ENCODE measurements around the gene GPD2.

The GPD2 gene

GRCh38 chr2:156532989-156533388 lies 96.8 kb downstream of the GPD2 start:
- no peak for DNase-seq

GRCh38 chr2:156536534-156536933 lies 100.4 kb downstream of the GPD2 start:
- peak in 1 of 14 donors; percentile 5 for DNase-seq

DNA sequence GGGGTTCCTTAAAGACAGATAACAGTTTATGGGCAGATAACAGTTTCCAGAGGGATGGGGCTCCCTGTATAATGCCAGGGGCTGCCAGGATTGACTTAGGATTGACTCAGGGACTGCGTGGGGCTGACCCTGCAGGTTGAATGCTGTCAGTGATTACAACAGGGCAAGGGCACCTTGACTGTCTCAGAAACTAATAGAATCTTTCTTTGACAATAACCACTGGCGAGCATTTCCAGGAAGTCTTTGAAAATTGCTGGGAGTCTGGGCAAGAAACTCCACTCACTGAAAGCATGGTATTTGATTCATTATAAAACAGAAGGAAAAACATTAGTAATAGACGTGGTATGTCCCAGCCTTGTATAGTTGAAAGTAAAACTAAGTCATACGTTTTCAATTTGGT lies 101.0 kb downstream of the GPD2 start:
- peak in 4 of 14 donors; percentile 5 to 34 (median 10) for DNase-seq

DNA sequence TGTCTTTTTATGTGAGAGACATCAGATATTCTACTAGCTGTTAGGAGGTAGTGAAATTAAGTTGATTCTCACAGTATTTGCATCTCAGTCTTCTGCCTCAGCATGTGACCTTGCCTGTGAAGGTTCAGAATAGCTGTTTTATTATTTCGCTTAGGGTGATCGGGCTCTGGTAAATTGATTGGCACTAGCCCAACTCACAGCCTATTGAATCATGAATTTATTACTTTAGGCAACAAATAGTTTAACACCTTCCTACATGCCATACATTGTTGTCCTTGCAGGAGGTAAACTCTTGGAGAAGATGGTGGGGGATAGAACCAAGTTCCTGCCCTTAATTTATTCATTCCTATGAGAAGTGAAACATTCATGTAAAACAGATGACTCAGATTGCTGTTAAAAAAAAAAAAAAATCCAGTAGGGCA lies 101.9 kb downstream of the GPD2 start:
- no peak for DNase-seq

DNA sequence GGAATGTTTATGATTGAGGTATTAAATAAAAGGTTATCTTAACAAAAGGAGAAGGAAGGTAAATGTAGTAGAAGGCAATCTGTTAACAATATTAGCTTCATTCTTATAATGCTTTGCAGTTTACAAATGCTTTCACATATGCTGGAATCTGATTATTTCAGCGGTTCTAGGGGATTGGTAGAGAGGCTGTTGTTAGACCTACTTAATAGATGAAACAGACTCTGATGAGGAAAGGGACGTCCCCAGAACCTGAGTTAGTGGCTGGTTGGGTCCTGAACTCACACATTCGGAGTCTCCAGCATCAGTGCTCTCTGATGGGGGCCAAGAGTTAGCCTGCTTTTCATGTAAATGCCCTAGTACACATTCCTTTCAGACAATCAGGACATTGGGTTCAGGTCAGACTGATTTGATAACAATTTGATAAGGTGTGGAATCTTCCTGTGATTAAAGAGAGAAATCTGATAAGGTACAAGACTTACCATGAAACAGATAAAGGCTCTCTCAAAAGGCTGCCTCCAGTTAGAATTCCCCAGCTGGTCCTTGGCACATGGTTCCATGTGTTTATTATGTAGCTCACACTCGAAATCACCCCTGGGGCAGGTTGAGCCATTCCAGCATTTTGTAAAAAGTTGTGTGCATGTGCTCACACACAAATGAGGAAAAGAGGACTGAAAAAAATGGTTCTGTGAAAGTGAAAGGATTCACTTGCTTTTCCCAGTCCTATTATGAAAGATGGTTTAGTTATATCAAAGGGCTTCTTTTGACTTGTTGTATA lies 103.1 kb downstream of the GPD2 start:
- DNase-seq, result no peak

DNA sequence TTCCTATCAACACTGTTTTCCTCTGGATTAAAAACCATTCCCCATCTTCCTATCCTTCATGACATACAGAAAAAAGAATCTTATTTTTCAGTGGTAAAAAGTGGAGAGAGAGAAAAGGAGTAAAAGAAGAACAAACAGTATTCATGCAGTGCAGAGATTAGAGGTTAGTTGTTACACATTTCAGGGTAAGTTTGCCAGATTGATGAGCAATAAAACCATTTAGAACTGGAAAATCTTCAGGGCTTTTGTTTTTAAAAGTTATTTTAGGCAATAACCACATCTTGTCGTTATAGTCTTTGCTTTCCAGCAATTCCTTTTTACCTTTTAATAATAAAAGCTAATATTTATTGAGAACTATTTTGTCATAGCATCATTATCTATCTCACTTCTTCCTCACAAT lies 104.5 kb downstream of the GPD2 start:
- no peak for DNase-seq

DNA sequence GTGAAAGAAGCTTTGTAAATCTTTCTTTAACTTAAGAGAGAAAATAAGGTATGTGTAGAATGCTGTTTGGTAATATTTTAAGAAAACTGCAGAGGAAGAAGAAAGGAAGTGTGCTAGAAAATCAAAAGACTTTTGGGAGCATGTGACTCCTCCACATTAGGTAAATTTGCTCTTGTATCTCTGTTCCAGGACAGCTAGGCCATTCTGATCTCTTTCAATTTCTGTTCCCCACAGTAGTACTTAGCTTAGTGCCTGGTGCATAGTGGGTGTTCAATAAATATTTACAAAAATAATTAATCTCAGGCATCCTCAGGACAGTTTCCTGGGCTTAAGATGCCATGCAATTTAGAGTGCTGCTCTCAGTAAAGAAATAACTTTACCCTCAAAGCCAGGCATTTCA lies 105.0 kb downstream of the GPD2 start:
- DNase-seq, result no peak

DNA sequence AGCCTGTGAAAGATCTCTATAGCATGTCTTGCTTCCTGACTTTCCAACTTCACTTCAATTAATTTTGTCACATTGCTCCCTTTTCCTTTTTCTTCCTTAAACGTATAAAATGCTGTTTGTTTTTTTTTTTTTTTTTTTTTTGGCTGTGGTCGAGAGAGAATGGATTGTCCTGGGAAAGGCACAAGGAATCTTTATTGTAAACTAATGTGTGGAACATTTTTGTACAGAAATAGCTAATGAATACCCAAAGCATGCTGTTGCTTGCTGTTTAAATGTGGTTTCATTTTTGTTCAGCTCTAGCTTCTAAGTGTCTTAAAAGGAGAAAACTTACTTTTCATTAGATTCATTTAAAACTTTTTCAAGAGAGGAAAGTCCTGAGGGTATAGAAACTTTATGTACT lies 105.5 kb downstream of the GPD2 start:
- DNase-seq, result no peak

DNA sequence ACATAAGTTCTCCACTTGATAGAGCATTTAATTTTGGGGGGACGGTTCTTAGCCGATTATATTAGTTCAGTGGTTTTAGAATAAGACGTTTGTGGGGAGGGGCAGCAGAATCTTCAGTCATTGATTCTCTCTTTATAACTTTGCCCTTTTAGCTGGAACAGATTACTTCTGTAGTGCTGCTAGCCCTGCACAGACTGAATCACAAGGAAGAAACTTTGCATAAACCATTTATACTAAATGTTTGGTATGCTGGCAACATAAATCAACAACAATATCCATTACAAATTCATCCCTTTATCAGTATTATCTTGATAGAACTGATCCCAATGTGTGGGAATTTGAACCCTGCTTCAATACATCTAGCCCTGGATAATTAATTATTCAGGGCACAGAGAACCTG lies 112.2 kb downstream of the GPD2 start:
- no peak for DNase-seq

DNA sequence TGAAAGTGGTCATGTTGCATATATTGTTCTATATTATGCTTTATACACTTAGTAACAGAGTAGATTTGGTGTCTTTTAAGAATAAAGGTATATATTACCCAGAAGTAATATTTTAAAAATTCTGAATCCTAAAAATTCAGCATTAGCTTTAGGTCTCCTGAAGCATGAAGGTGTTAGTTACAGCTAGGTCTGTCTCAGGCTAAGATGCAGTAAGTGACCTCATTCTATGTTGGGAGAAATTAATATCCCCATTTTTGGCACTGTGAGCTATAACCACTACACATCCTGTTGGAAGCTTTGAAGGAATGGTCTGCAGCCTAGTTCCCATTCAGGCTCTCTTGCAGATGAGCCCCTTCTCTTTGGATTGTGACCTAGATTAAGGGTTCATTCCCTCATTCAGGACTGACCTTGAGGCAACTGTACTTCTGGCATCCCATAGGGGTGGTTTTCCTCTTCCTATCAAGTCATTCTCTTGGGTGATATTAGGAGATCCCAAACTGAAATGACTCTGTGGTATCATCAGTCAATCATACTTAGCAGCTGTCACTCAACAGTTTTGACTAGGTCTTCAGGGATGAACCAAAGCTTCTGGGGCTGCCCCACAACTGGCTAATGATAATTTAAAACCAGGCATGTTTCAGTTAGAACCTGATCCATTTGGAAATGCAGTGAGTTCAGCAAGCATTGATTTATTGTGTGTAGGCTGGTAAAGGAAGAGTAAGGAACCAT lies 117.7 kb downstream of the GPD2 start:
- DNase-seq, result no peak

- DNase-seq, result no peak
Measured at GRCh38 chr2:156561326-156561725, 125.1 kb downstream of the GPD2 start.

- DNase-seq, result no peak
Measured at GRCh38 chr2:156562124-156562523, 125.9 kb downstream of the GPD2 start.

DNA sequence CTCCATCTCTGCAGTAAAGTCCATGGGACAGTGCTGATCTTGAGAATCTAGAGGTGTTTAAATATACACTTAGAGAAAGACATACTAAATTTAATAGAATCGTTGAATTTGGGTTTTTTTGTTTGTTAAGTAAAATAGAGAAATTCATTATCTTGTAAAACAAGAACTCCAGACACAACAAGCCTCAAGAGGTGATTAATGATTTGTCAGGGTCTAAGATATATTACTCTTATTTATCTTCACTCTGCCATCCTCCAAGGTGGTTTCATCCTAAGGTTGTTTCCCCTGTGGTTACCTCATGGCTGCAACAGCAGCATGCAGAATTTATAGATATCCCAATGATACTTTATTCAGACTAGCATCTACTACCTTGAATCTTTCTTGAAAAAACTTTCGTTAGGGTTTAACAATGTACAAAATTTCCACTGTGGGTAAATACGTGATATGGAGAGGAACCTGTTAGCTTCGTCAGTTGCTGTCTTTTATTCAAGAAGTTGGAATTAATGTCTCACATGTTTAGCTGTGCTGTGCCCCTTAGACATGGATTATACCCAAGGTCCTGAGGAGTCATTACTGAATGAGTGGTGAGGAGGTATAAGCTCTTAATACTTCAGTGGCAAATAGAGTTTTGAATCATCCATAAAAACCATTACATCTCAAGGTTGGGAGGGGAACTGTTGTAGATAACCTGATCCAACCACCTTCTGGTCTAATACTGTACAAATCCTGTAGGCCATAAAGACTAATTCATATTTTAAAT lies 128.0 kb downstream of the GPD2 start:
- DNase-seq, result no peak

DNA sequence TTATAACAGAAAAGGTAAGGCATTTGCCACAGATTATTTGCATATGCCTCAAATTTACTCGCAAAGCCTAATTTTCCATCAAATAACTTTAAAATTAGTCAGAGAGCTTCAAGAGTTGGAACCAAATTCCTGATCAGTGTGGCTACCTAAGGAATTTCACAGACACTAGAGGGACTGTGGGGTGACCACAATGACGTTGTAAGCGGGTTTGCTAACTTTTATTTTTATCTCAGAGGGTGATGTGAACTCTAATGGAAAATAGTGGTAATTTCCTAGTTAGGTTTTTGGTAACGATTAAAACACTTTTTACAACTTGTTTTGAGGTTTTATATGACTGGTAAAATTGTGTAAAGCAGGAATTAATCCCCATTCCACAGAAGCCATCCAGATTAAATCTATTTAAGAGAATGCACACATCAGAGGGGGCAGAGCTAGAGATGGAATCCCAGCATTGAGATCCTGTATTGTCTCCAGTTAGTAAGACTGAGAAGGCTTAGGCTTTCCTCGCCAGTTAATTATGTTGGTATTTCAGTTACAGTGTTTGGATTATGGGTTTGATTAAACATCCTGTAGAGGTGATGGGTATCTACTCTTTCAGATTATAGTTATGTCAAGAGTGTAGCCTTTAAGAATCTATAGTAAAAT lies 129.0 kb downstream of the GPD2 start:
- DNase-seq, result no peak

DNA sequence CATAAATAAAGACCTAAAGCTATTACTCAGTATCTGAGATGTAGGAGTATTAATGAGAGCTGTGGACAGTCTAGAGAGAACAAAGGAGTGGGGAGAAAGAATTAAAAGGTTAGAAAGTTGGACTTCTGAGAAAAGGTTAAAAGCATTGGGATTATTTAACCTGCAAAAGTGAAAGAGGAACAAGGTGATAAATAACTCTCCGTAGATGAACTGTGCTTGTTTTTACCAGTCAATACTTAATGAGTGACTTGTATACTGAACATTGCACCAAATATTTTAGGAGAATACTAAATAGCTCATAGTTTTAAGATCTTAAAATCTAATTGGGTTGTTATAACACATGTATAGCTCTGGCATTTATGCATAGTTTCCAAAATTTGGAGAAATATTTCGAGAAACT lies 137.5 kb downstream of the GPD2 start:
- no peak for DNase-seq

- no peak for DNase-seq
Measured at GRCh38 chr2:156574112-156574511, 137.9 kb downstream of the GPD2 start.

DNA sequence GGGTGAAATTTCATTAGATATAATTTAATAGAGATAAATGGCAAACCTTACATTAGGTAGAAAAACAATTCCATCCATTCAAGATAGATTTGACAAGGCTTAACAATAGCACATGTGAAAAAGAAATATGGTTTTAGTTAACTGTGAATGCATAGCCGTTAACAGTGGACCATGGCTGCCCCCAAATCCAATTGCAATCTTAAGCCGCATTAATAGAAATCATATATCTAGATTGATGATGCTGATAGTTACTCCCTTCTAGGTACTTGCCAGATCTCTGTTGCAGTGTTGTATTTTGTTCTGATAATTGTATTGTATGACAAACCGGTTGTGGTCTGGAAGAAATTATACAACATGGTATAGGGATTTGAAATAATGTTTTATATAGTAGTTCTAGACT lies 139.8 kb downstream of the GPD2 start:
- DNase-seq, result no peak

GRCh38 chr2:156580501-156580900 lies 144.3 kb downstream of the GPD2 start:
- no peak for DNase-seq

DNA sequence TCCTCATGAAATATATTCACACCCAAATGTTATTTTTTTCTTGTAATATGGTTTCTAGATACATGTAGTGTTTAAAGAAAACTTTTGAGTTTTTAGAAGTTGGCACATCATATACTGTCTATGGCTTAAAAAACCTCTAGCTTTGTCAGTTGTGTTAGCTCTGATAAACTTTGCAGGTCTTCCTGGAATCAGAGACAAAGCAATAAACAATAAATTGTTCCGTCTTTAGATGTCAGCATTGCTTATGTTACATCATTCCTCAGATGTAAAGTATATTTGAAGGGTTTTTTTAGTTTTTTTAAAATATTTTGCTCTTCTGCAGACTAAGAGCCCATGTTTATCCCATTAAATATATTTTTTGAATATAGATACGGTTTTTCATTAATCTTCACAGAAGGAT lies 145.1 kb downstream of the GPD2 start:
- no peak for DNase-seq

DNA sequence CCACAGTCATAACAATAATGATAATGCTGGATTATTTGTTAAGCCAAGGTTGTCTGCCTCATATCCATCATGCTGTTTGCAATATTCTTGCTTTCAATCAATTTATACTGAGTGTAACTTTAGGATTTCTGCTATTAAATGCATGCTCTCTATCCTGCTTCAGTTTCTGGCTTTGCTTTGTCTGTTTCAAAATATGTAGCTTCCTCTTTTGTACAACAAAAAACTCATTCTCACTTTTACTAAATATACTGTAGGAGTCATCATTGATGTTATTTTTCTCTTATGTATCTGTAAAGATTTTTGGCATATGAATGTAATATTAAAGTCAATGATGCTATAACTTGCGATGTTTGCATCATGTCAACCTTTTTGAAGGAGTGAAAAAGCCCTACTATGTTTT lies 149.3 kb downstream of the GPD2 start:
- no peak for DNase-seq

DNA sequence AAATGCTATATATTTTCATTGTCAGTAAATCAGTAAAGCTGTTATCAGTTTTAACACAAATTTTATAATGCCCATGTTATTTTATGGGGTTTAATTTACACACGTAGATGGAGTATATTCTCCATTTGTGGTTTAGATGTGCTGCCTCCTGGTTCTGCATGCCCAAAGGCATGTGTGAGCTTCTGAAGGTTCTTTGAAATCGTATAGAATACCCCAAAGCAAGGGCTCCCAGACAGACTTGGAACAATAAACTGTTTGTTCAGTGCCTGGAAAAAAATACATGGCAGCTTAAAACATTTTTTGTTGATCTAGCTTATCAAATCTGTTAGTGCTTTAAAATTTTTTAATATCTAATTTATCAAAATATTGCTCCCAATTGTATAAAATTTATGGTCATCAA lies 150.4 kb downstream of the GPD2 start:
- no peak for DNase-seq

- DNase-seq, result peak in 3 of 14 donors; percentile 14 to 28 (median 24)
Measured at GRCh38 chr2:156589381-156590079, 153.4 kb downstream of the GPD2 start.

Data from C1 segment of cervical spinal cord (tissue), 14 donors.